Endothelial cell (in vitro differentiated cells): ENCODE data around the gene TFB1M. TPM values are rescaled to one million over a fixed set of nuclear protein-coding genes. Genes with fewer than 3 reads are reported as not detected.

Experiments used
- DNase-seq: peaks from one replicate; pipeline ENCODE4 v3.0.0; 2021; ENCODE audit warnings: low spot score
- H3K27ac Mint-ChIP-seq: one replicate; pipeline ENCODE4 v1.8.0; 2021; ENCODE audit warnings: mixed read lengths, inconsistent platforms; ENCODE audit not compliant: unreplicated experiment
- H3K27me3 Mint-ChIP-seq: one replicate; pipeline ENCODE4 v1.8.0; 2021; ENCODE audit warnings: mild to moderate bottlenecking, moderate library complexity, mixed read lengths, inconsistent platforms; ENCODE audit not compliant: unreplicated experiment
- H3K36me3 Mint-ChIP-seq: one replicate; pipeline ENCODE4 v1.8.0; 2021; ENCODE audit warnings: mild to moderate bottlenecking, low read depth, mixed read lengths, inconsistent platforms; ENCODE audit not compliant: unreplicated experiment
- H3K4me1 Mint-ChIP-seq: one replicate; pipeline ENCODE4 v1.8.0; 2021; ENCODE audit warnings: mild to moderate bottlenecking, mixed read lengths, inconsistent platforms; ENCODE audit not compliant: unreplicated experiment
- H3K4me3 Mint-ChIP-seq: one replicate; pipeline ENCODE4 v1.8.0; 2021; ENCODE audit warnings: mild to moderate bottlenecking, mixed read lengths, inconsistent platforms; ENCODE audit not compliant: unreplicated experiment
- H3K9me3 Mint-ChIP-seq: one replicate; pipeline ENCODE4 v1.8.0; 2021; ENCODE audit warnings: mixed read lengths, inconsistent platforms; ENCODE audit not compliant: unreplicated experiment
- total RNA-seq: library from RNA; stranded (reverse); fragmentation: NEBNext Ultra II Directional; extraction: Animal tissue kit (Norgen Biotek cat#: 25700); gene quantifications from one replicate; pipeline ENCODE4 v1.2.1, GENCODE V29; 2021; ENCODE audit not compliant: unreplicated experiment
- TF ChIP-seq, protein P1 (sequence below): fragments of 200-600 bp; sonication (generic); IDR thresholded peaks from one replicate; pipeline ENCODE4 v1.5.0; 2021; ENCODE audit warnings: antibody characterized with exemption; ENCODE audit not compliant: unreplicated experiment

The TFB1M gene
- total RNA-seq, 1 donor from 2014 or later = 25.9 TPM

DNA sequence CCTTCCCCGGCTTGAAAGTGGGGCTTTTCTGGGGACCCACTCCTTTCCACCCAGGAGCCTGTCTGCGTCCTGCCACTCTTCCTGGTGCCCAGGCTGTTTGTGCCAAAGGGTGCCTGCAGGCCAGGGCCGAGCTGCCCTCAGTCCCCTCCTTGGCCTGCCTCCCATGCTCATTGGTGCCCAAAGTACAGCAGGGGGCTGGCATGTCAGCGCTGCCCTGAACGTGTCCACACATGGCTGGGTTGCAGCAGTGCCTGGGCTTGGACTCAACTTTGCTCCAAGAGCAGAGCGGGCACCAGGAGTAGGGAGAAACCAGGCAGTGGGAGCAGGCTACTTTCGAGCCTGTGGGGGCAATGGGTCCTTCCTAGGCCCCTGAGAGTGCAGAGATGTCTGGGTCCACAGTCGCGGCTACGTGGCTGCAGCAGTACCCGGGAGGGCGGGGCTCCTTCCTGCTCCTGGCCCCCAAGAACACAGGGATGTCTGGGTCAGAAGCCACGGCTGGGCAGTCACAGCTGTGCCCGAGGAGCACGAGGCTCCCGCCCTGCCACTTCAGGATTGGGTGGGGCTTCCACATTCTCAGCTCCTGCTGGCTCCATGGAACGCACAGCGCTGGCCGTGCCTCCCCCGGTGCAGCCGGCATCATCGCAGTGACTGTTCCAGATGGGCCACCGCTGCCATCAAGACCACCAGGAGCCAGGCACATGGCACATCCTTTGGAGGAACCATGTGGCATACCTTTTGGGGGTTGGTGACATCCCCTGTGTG is 100.5 kb downstream of the TFB1M start:
- H3K36me3 Mint-ChIP-seq = peaks cover 15% of the 10 kb centered on the region
- H3K4me3 Mint-ChIP-seq = no peak overlapping the region
- peaks cover 2% of the 10 kb centered on the region for H3K27me3 Mint-ChIP-seq
- TF ChIP-seq, protein P1, sequence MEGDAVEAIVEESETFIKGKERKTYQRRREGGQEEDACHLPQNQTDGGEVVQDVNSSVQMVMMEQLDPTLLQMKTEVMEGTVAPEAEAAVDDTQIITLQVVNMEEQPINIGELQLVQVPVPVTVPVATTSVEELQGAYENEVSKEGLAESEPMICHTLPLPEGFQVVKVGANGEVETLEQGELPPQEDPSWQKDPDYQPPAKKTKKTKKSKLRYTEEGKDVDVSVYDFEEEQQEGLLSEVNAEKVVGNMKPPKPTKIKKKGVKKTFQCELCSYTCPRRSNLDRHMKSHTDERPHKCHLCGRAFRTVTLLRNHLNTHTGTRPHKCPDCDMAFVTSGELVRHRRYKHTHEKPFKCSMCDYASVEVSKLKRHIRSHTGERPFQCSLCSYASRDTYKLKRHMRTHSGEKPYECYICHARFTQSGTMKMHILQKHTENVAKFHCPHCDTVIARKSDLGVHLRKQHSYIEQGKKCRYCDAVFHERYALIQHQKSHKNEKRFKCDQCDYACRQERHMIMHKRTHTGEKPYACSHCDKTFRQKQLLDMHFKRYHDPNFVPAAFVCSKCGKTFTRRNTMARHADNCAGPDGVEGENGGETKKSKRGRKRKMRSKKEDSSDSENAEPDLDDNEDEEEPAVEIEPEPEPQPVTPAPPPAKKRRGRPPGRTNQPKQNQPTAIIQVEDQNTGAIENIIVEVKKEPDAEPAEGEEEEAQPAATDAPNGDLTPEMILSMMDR = no peak
- no peak for DNase-seq
- H3K27ac Mint-ChIP-seq = no peak overlapping the region
- H3K9me3 Mint-ChIP-seq = no peaks in the 10 kb centered on the region
- H3K4me1 Mint-ChIP-seq = peaks cover 9% of the 10 kb centered on the region

DNA sequence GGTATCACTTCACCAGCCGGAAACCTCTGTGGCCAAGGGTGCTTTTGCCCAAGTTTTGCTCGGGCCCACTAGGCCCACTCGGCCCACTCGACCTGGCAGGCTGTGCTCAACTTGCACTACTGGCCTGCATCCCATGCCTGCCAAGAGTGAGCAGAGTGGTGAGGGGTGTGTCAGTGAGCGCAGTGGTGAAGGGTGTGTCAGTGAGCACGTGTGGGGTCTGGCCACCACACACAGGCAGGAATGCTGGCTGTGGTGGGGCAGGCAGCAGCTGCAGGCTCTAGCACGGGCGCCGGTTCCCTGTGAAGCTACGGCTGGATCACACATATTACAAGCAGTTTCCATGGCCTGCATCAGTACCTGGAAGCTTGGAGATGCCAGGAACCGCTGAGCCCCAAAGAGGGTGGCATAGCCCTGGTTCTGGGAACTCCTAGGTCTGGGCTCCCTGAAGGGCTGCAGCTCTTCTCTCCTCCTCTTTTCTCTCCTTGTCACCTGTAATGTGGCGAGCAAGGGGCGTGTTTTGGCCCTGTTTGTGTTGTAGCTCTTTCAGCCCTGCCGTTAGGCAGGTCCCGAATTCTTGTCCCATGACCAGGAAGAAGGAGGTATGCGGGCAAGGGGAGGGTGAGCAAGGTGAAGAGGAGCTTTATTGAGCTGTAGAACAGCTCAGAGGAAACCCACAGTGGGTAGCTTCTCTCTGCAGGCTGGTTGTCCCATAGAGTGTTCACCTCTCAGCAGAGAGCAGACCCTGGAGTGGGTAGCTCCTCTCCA is 101.5 kb downstream of the TFB1M start:
- Mint-ChIP-seq H3K9me3 (no peaks in the 10 kb centered on the region), H3K4me3 (no peak overlapping the region), H3K36me3 (peaks cover 15% of the 10 kb centered on the region), H3K27me3 (peaks cover 5% of the 10 kb centered on the region), H3K27ac (no peak overlapping the region), H3K4me1 (peaks cover 9% of the 10 kb centered on the region)
- no peak for DNase-seq
- TF ChIP-seq, protein P1 = no peak

DNA sequence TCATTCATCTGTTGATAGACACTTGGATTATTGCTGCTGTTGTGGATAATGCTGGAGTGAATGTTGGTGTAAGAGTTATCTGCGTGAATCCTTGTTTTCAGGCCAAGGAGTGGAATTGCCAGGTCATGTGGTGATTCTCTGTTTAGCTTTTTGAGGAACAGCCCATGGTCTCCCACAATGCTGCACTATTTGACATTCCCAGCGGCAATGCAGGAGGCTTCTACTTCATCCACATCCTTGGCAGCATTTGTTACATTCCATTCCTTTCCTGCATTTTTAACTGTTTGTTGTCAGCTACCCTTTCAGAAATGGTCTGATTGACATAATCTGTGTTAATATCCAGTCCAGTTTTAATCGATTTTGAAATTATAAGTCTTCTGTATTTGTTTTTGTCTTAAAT is 102.2 kb downstream of the TFB1M start:
- Mint-ChIP-seq H3K9me3 (no peaks in the 10 kb centered on the region), H3K27ac (no peak overlapping the region), H3K4me3 (no peak overlapping the region), H3K36me3 (peaks cover 15% of the 10 kb centered on the region), H3K27me3 (peaks cover 6% of the 10 kb centered on the region), H3K4me1 (peaks cover 11% of the 10 kb centered on the region)
- TF ChIP-seq, protein P1 = no peak
- no peak for DNase-seq

- no peak overlapping the region for H3K4me3 Mint-ChIP-seq
- H3K27ac Mint-ChIP-seq = no peak overlapping the region
- peaks cover 10% of the 10 kb centered on the region for H3K36me3 Mint-ChIP-seq
- H3K27me3 Mint-ChIP-seq = peaks cover 6% of the 10 kb centered on the region
- no peak for DNase-seq
- no peaks in the 10 kb centered on the region for H3K9me3 Mint-ChIP-seq
- H3K4me1 Mint-ChIP-seq = peaks cover 10% of the 10 kb centered on the region
- TF ChIP-seq, protein P1 = no peak
Observed at GRCh38 chr6:155207223-155207622, 107.1 kb downstream of the TFB1M start.

Other genes starting within 250 kb of the TFB1M start
- gene CLDN20, start 50.5 kb downstream of the TFB1M start, total RNA-seq = 0.23 TPM
- gene NOX3, start 141.4 kb upstream of the TFB1M start, total RNA-seq = not detected